SK-N-SH (cell line): Measurements from ENCODE around the gene SLC22A23. TPM values are rescaled to one million over a fixed set of nuclear protein-coding genes. Genes with fewer than 3 reads are reported as not detected.

ENCODE experiments used
- CTCF ChIA-PET: fragments of 300-600, 350-600 bp; formaldehyde crosslinking; extraction: SDS; loops from one replicate; lab custom pipeline; 2021; lab: Yijun Ruan, JAX
- POLR2A ChIA-PET: fragments of 350-600 bp; sonication (Branson Sonifier 250); formaldehyde crosslinking; extraction: SDS; loops from one replicate; lab custom pipeline; 2020; ENCODE audit warnings: antibody characterized with exemption, inconsistent platforms; lab: Yijun Ruan, JAX
- DNase-seq: peaks from one replicate; pipeline ENCODE4 v3.0.0; 2012
- H2AFZ ChIP-seq: fragments of 200-600 bp; sonication (generic); 2 replicates; pipeline ENCODE4 v1.8.1; 2016; ENCODE audit warnings: antibody characterized with exemption, mild to moderate bottlenecking, low read depth
- H3F3A ChIP-seq: fragments of 200-600 bp; sonication (generic); replicated peaks from 2 replicates; pipeline ENCODE3; 2016; ENCODE audit warnings: antibody characterized with exemption, mild to moderate bottlenecking; ENCODE audit not compliant: insufficient read depth
- H3K27ac ChIP-seq, 2 experiments: fragments of 200-500 bp in 1 of 2; fragments of 200-600 bp in 1 of 2; sonication (Bioruptor generic) in 1 of 2; sonication (generic), shearing (Covaris generic) in 1 of 2; 2 replicates each; pipeline versions ENCODE4 v1.5.1 to v1.6.1; 2014 to 2016; ENCODE audit warnings: low read depth in 2 of 2, inconsistent platforms in 1 of 2, low read length in 1 of 2, mild to moderate bottlenecking in 1 of 2, mixed read lengths in 1 of 2
- H3K27me3 ChIP-seq: fragments of 200-600 bp; sonication (generic), shearing (Covaris generic); 2 replicates; pipeline ENCODE4 v1.6.1; 2016; ENCODE audit warnings: mixed run types; ENCODE audit not compliant: insufficient read depth
- H3K36me3 ChIP-seq, 2 experiments: fragments of 200-500 bp in 1 of 2; fragments of 200-600 bp in 1 of 2; sonication (Bioruptor generic) in 1 of 2; sonication (generic) in 1 of 2; replicated peaks in 1 of 2; 2 replicates each; pipeline versions ENCODE3 to v1.5.1; 2014 to 2016; ENCODE audit warnings: low read length in 1 of 2, mild to moderate bottlenecking in 1 of 2; ENCODE audit not compliant: insufficient read depth in 2 of 2, control insufficient read depth in 1 of 2
- H3K4me1 ChIP-seq, 2 experiments: fragments of 200-500 bp in 1 of 2; fragments of 200-600 bp in 1 of 2; sonication (Bioruptor generic) in 1 of 2; sonication (generic), shearing (Covaris generic) in 1 of 2; 2 replicates each; pipeline versions ENCODE4 v1.5.1 to v1.6.1; 2014 to 2016; ENCODE audit warnings: low read depth in 1 of 2, low read length in 1 of 2, mixed run types in 1 of 2; ENCODE audit not compliant: insufficient read depth in 2 of 2, control insufficient read depth in 1 of 2
- H3K4me2 ChIP-seq: fragments of 200-600 bp; sonication (generic), shearing (Covaris generic); 2 replicates; pipeline ENCODE4 v1.6.1; 2017; ENCODE audit warnings: mixed run types
- H3K4me3 ChIP-seq, 2 experiments: fragments of 200-500 bp in 1 of 2; fragments of 200-600 bp in 1 of 2; sonication (Bioruptor generic) in 1 of 2; sonication (generic), shearing (Covaris generic) in 1 of 2; 2 replicates each; pipeline versions ENCODE4 v1.5.1 to v1.8.1; 2014 to 2016; ENCODE audit warnings: low read depth in 2 of 2, inconsistent platforms in 1 of 2, low read length in 1 of 2, mild to moderate bottlenecking in 1 of 2, mixed read lengths in 1 of 2, moderate library complexity in 1 of 2
- H3K79me2 ChIP-seq: fragments of 200-600 bp; sonication (generic); 2 replicates; pipeline ENCODE4 v1.8.1; 2017; ENCODE audit warnings: mild to moderate bottlenecking; ENCODE audit not compliant: insufficient read depth
- H3K9ac ChIP-seq: fragments of 200-600 bp; sonication (generic); 2 replicates; pipeline ENCODE4 v1.6.1; 2017; ENCODE audit warnings: mixed run types
- H3K9me2 ChIP-seq: fragments of 200-600 bp; sonication (generic); 2 replicates; pipeline ENCODE4 v1.6.1; 2017; ENCODE audit warnings: mixed run types
- H3K9me3 ChIP-seq: fragments of 200-600 bp; sonication (generic); 2 replicates; pipeline ENCODE4 v1.6.1; 2017; ENCODE audit warnings: mixed run types, mild to moderate bottlenecking, moderate library complexity
- H4K20me1 ChIP-seq: fragments of 200-600 bp; sonication (generic); 2 replicates; pipeline ENCODE4 v1.6.1; 2017; ENCODE audit warnings: mild to moderate bottlenecking, mixed run types; ENCODE audit not compliant: insufficient read depth
- CHD2 ChIP-seq: fragments of 150-350 bp; IDR thresholded peaks from 2 replicates; pipeline ENCODE4 v1.6.1; 2018; ENCODE audit warnings: low read length; ENCODE audit not compliant: partially characterized antibody
- CTCF ChIP-seq: fragments of 200-600 bp; sonication (generic); IDR thresholded peaks from 2 replicates; pipeline ENCODE4 v1.6.1; 2017; ENCODE audit warnings: antibody characterized with exemption, mild to moderate bottlenecking, moderate library complexity
- ELF1 ChIP-seq: IDR thresholded peaks from 2 replicates; pipeline ENCODE4 v1.4.0; 2012
- EP300 ChIP-seq, 2 experiments: IDR thresholded peaks; 2 replicates each; pipeline versions ENCODE4 v1.4.0 to v1.6.1; 2012; ENCODE audit warnings: borderline replicate concordance in 1 of 2, low read depth in 1 of 2, low read length in 1 of 2
- FOSL2 ChIP-seq: IDR thresholded peaks from 2 replicates; pipeline ENCODE4 v1.4.0; 2012; ENCODE audit warnings: low read depth, mild to moderate bottlenecking, moderate library complexity, borderline replicate concordance
- GABPA ChIP-seq: IDR thresholded peaks from 2 replicates; pipeline ENCODE4 v1.4.0; 2012; ENCODE audit warnings: low read depth, mild to moderate bottlenecking
- GATA2 ChIP-seq: sonication (generic); formaldehyde crosslinking; IDR thresholded peaks from 2 replicates; pipeline ENCODE4 v1.5.0; 2020; ENCODE audit warnings: mild to moderate bottlenecking, missing genetic modification reagents
- JUND ChIP-seq: IDR thresholded peaks from 2 replicates; pipeline ENCODE4 v1.4.0; 2012
- MAX ChIP-seq: IDR thresholded peaks from 2 replicates; pipeline ENCODE4 v1.4.0; 2012; ENCODE audit warnings: low read depth
- MXI1 ChIP-seq: IDR thresholded peaks from 2 replicates; pipeline ENCODE4 v1.6.1; 2012; ENCODE audit warnings: mild to moderate bottlenecking, low read depth, low read length, improper control_type of control experiment
- PBX3 ChIP-seq: IDR thresholded peaks from 2 replicates; pipeline ENCODE4; 2012
- RFX5 ChIP-seq: IDR thresholded peaks from 2 replicates; pipeline ENCODE4 v1.6.1; 2012; ENCODE audit warnings: mild to moderate bottlenecking, improper control_type of control experiment, low read length
- RXRA ChIP-seq: IDR thresholded peaks from 2 replicates; pipeline ENCODE4 v1.4.0; 2012; ENCODE audit warnings: low read depth, mild to moderate bottlenecking, borderline replicate concordance
- SIN3A ChIP-seq: IDR thresholded peaks from 2 replicates; pipeline ENCODE4 v1.6.1; 2012; ENCODE audit warnings: low read depth, mild to moderate bottlenecking, low read length, moderate library complexity, borderline replicate concordance
- TCF12 ChIP-seq: IDR thresholded peaks from 2 replicates; pipeline ENCODE4 v1.4.0; 2012
- TEAD4 ChIP-seq: IDR thresholded peaks from 2 replicates; pipeline ENCODE4 v1.4.0; 2012; ENCODE audit warnings: mild to moderate bottlenecking, borderline replicate concordance; ENCODE audit not compliant: insufficient read depth
- USF1 ChIP-seq: IDR thresholded peaks from 2 replicates; pipeline ENCODE4 v1.4.0; 2012; ENCODE audit warnings: low read depth, borderline replicate concordance
- YY1 ChIP-seq: IDR thresholded peaks from 2 replicates; pipeline ENCODE4 v1.4.0; 2012; ENCODE audit warnings: low read depth, mild to moderate bottlenecking
- WGBS: methylation state at CpG from one replicate; pipeline ENCODE4 v1.1.6; 2017; ENCODE audit warnings: low lambda C conversion rate; 5-methylcytosine and 5-hydroxymethylcytosine counted together
- polyA plus RNA-seq, 3 experiments: library from polyadenylated mRNA; depleted of rRNA; stranded (reverse); fragments of >200 nt; gene quantifications; 2 replicates each; pipeline ENCODE4 v1.2.3, GENCODE V29; 2012

Gene SLC22A23
- polyA plus RNA-seq, 1 of the 3 experiments (the other 2 are of a cell fraction): not detected

GRCh38 chr6:3324262-3324942 lies 132.4 kb downstream of the SLC22A23 start:
- WGBS: 45% methylated on average over 11 of the region's 12 CpGs
- ChIA-PET CTCF (no interaction called here), POLR2A (no interaction called here)
- Histone ChIP-seq H2AFZ (no peak overlapping the region), H3K9ac (no peak overlapping the region), H3K4me1 (peaks cover 5 to 11% of the 10 kb centered on the region in 2 experiments; a peak in 2 of 4 replicates), H3K4me2 (peak overlapping the region; percentile 53), H3K36me3 (no peaks in the 10 kb centered on the region), H3K4me3 (no peak overlapping the region), H3F3A (peaks cover 13% of the 10 kb centered on the region), H3K27ac (peak overlapping the region in 1 of 2 experiments; percentile 45; a peak in 2 of 4 replicates), H4K20me1 (no peaks in the 10 kb centered on the region), H3K27me3 (peaks cover 23% of the 10 kb centered on the region), H3K9me3 (no peaks in the 10 kb centered on the region), H3K79me2 (no peaks in the 10 kb centered on the region), H3K9me2 (no peaks in the 10 kb centered on the region)
- DNase-seq: no peak
- TF ChIP-seq CTCF: no peak
- TF ChIP-seq YY1: no peak
- 0 out of 2 replicates have a peak, but pooled peaks have one; percentile 13 for TF ChIP-seq MAX

- Histone ChIP-seq H3K4me2 (peak overlapping the region; percentile 53), H3K36me3 (no peaks in the 10 kb centered on the region), H3K4me1 (peaks cover 5 to 11% of the 10 kb centered on the region in 2 experiments; a peak in 2 of 4 replicates), H3K9me2 (no peaks in the 10 kb centered on the region), H3K9ac (no peak overlapping the region), H2AFZ (no peak overlapping the region), H3F3A (peaks cover 13% of the 10 kb centered on the region), H3K27me3 (peaks cover 28% of the 10 kb centered on the region), H3K9me3 (no peaks in the 10 kb centered on the region), H3K4me3 (no peak overlapping the region), H3K79me2 (no peaks in the 10 kb centered on the region), H4K20me1 (no peaks in the 10 kb centered on the region), H3K27ac (peak overlapping the region in 1 of 2 experiments; percentile 45; a peak in 1 of 4 replicates)
- TF ChIP-seq PBX3: no peak
- no peak for TF ChIP-seq ELF1
- no peak for TF ChIP-seq MXI1
- no peak for TF ChIP-seq JUND
- no peak for TF ChIP-seq TEAD4
- no peak for TF ChIP-seq YY1
- TF ChIP-seq USF1: no peak
- TF ChIP-seq TCF12: no peak
- no peak for TF ChIP-seq EP300 (IDR thresholded peaks at IDR 0.05; ENCODE audit: borderline replicate concordance in 1 of 2, low read depth in 1 of 2, low read length in 1 of 2)
- TF ChIP-seq FOSL2: no peak
- no peak for TF ChIP-seq RXRA
- TF ChIP-seq CHD2: no peak
- no peak for TF ChIP-seq GABPA
- TF ChIP-seq MAX: no peak
- TF ChIP-seq RFX5: no peak
- no peak for TF ChIP-seq GATA2
- TF ChIP-seq SIN3A: no peak
- DNase-seq: no peak
- ChIA-PET POLR2A (no interaction called here), CTCF (no interaction called here)
- 86% methylated on average over 16 of the region's 21 CpGs for WGBS
Measured at GRCh38 chr6:3323696-3324261, 133.1 kb downstream of the SLC22A23 start.
